Stimulated activated CD4-positive, alpha-beta T cell treated with anti-CD3 and anti-CD28 coated beads, TNF-alpha, amount 100 ng/mL, for 48 hours (primary cell): ENCODE data around the gene ATP6V1G3.

Experiments
- DNase-seq, 3 donors: peaks; one replicate each; pipeline ENCODE4 v3.0.0-alpha.2; 2020; ENCODE audit warnings: low read depth in 3 of 3

The ATP6V1G3 gene

DNA sequence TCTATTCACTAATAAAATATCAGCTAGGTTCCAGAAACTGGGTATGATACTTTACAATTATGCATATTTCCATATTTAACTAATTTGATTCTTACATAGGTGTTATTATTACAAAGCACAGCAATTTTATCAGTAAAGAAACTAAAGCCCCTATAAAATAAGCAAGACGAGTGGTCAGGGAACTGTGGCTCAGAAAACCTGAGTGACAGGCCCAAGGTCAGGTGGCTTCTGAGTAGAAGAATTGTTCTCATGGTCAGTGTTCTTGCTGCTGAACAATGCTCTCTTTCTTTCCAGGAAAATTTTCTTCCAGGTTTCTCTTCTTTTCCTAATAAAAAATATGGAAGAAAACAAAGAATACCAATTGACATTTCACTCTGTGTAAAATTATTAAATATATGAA is 2.2 kb upstream of the ATP6V1G3 start:
- no peak for DNase-seq

DNA sequence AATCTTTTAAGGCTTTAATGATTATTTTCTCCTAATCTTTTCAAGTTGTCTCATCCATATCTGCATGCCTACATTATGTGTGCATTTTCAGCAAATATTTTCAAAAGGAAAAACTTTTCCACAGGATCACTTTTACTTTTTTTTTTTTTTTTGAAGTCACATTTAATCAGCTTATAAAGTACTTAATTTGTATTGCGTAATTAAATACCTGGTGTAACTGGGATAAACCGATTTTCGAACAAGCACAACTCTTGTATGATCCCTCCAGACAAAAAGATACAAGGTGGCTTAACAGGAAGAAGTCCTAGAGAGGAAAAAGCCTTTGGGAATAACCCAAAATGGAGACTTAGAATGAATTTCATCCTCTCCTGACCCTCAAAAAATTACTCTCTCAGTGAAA is 1.3 kb upstream of the ATP6V1G3 start:
- no peak for DNase-seq

DNA sequence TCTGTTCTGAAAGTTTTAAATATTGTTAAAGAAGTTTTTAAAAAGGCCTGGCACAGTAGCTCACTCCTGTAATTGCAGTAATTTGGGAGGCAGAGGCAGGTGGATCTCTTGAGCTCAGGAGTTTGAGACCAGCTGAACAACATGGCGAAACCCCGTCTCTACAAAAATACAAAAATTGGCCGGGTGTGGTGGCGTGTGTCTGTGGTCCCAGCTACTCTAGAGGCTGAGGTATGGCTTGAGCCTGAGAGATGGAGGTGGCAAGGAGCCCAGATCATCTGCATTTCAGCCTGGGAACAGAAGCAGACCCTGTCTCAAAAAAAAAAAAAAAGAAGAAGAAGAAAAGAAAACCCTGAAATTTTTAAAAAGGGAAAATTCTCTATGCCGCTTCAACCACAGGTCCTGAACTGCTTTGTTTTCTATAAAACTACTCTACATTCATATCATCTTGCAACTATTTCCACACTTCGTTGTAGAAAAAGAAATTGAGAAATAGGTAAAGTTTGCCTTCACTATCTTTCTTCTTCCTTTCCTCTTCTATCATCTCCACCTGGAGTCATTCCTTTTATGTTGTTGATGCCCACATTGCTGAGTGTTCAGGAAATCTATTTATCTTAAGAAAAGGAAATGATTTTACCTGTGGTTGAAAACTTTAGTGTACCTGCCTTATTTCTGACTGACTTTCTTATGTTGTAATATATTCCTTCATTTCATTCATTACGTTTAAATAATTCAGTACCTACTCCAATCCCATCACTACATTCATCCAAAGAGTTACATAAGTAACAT is 1.7 kb downstream of the ATP6V1G3 start:
- DNase-seq, result no peak

DNA sequence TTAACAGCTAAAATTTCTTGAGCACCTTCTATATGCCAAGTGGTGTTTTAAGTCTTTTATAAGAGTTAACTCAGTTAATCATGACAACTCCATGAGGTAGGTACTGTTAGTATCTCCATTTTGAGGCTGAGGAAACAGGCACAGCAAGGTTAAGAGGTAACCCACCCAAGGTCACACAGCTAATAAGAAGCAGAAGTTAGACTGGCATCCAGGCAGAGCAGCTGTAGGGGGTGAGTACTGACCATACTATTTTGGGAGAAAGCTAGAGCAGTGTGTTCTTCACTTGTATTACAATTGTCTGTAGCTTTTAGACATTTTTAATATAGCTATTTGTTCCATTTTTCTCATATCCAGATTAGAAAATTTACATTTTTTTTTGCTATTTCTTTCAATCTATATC is 4.8 kb downstream of the ATP6V1G3 start:
- DNase-seq, result no peak

DNA sequence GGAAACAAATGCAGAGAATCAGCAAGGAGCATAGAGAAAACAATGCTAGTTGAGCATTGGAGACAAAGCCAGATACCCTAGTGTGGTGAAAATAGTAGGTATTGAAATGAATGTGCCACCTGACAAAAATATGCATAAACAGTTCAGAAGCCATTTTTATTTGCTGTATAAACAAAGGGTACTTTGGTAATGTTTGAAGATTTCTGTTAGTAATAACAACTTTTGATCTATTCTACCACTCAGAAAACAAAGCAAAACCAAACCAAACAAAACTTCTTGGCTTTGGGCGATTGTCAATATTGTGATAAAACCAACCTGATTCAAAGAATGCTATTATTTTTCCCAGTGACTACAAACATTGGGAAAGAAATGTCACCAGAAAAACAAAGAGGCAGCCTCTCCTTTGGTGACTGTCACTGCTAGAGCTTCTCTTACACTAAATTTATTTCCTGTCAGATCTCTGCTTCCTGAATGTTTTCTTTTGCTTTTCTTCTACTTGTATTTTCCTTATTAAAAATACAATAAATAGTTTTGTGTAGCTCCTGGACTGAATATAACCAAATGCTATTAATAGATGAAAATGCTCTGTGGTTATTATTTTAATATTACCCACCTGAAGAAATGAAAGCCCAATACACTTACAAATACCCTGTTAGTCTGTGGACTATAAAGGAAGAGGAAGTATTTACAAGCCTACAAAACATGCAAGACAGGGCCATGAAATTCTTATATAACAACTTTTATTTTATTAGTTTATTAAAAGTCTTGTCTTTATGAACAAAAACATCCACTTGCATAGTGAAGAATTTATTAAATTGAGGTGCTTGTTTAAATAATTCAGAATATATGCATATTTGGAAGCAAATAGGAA is 5.7 kb downstream of the ATP6V1G3 start:
- DNase-seq, result no peak

DNA sequence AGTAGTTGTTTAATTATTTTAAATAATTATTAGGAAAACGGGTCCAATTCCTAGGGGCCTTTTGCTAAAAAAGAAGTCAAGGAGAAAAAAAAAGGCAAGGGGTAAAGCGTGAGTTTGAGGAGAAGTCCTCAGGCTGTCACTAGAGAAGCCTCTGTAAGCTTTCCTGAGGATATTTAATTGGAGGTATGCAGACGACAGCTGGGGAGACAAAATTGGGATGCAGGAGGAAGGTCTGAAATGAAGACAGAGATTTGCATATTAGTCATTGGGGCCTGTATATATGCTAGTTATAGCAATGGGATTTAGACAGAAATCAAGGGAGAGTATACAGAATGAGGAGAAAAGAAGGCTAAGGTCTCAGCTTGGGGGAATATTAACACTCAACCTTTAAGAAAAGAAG is 8.6 kb downstream of the ATP6V1G3 start:
- no peak for DNase-seq

DNA sequence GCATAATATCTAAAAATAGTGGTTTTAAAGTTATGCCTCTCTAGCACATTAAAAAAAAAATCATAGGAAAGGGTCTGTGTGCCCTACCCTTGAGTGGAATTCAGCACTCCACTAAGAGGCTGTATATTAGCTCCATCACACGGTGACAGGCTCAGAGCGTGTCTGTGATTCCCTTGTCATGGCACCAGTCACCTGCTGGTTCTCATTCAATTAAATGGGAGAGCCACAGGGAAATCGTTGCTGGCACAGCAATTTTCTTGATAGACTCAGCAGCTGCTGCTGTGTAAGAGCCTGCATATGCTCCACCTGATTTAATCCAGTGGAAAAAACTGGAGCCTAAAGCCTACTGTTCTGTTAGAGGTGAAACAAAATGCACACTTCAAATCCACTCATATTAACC is 9.5 kb downstream of the ATP6V1G3 start:
- no peak for DNase-seq

DNA sequence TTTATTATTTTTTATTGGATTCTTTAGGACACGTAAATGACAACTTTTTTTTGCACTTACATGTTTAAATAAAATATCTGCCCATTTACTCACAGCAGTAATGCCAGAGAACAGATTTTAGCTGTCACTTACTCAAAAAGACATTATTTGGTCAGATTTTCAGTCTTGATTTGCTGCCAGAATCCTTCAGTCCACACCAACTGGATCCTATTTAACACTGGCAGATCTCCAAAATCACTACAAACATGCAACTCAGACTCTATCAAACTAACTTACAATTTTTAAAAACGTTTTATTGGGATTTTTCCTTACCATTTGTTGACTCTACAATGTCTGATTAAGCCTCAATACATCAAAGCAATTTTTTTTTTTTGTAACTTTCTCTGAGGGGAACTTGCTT is 11.1 kb downstream of the ATP6V1G3 start:
- DNase-seq, result no peak

DNA sequence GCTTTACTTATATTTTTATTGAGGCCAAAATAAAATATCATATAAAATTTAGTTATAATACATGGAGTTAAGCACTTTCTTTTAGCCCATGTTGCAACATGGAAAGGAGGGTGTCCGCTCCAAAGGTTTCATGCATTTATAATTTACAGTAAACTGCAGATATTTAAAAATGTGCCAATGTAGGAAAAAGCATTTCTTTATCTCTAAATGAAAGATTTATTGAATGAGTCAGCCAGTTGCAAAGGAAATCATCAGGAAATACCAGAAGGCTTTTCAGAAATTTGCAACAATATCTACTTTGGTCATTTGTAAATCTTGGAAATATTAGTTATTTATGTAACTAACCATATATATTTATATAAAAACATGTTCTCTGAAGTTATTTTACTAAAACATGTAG is 12.1 kb downstream of the ATP6V1G3 start:
- DNase-seq, result no peak

DNA sequence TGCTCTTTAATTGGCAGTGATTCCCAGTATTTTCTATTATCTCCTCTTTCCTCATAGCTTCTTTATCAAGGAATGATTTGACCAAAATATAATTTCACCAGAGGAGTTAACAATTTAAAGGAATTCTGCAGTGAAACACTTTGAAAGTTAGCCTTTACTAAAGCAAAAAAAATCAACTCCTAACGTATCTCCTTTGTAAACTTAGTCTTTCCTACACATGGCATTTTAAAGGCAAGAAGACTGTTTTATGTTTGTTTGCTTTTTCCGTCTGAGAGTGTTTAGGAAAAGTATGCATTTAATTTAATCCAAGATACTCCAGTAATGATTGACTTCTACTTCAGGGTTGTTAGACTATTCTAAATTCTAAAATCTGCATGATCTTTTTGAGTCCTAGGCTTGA is 15.9 kb downstream of the ATP6V1G3 start:
- DNase-seq, result no peak

DNA sequence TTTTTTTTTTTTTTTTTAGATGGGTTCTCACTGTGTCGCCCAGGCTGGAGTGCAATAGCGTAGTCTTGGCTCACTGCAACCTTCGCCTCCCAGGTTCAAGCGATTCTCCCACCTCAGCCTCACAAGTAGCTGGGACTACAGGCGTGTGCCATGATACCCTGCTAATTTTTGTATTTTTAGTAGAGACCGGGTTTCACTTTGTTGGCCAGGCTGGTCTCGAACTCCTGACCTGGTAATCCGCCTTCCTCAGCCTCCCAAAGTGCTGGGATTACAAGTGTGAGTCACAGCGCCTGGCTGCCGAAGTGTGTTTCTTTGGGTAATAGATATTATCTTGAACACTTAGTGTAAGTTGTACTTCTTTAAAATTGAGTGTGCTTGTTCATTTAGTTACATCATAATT is 16.4 kb downstream of the ATP6V1G3 start:
- peak in 1 of 3 donors; percentile 15 for DNase-seq

DNA sequence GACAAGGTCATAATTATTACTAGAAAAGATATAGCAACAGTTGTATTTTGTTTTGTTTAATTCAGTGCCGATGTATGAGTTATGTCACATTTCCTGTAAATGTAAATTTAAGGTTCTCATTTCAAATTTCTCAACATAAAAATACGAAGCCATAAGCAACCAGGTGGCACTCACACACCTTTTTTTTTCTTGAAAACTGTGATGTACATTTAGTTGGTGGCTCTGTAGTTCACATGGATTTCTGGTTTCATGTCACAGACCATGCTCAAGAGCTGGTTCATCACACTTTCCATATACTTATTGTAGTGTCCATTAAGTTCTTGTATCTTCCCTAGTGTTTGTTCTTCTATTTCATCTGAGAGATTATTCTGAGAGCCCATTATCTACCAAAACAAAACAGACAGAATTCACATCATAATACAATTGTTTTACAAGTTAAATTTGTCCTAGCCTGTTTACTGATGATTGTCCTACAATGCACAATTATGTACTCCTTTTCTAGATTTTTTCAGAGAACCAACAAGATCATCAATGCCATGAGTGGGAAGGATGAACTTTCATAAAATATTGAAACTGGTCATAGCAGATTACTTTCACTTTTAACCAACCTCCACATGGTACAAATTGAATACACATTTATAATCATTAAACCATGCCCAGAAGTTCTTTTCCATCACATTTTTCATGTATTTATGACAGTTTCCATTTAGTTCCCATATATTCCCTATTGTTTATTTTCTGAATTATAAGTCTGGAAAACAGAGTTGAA is 17.1 kb downstream of the ATP6V1G3 start:
- DNase-seq, result no peak

DNA sequence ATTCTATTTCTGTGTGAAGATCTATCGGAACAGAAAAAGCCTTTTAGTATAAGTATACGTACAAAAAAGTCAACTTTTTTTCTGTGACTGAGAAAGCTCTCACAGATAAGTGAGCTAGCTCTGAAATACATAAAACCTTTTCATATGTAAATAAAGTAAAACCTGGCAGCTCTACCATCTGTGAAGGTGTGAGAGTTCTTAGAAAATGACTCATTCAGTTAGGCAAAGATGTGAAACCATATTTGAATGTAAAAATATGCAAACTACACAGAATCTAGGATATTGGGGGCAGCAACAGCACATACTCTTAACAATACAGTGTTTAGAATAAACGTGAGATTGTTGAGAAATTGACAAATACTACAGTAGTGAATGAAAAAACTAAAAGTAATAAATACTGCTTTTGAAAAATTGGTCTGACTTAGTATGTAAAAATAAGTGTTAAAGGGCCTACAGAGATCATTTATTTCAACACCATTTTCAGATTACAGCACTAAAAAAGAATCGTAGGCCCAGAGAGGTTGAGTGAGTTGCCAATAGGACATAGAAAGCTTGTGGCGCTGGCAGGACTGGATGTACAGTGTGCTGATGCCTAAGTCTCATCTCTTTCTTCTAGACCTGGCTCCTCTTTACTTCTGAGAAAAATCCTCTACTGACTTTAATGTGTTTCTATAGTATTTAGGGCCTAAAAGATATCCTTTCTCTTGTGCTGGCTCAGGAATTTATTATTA is 19.8 kb downstream of the ATP6V1G3 start:
- no peak for DNase-seq

DNA sequence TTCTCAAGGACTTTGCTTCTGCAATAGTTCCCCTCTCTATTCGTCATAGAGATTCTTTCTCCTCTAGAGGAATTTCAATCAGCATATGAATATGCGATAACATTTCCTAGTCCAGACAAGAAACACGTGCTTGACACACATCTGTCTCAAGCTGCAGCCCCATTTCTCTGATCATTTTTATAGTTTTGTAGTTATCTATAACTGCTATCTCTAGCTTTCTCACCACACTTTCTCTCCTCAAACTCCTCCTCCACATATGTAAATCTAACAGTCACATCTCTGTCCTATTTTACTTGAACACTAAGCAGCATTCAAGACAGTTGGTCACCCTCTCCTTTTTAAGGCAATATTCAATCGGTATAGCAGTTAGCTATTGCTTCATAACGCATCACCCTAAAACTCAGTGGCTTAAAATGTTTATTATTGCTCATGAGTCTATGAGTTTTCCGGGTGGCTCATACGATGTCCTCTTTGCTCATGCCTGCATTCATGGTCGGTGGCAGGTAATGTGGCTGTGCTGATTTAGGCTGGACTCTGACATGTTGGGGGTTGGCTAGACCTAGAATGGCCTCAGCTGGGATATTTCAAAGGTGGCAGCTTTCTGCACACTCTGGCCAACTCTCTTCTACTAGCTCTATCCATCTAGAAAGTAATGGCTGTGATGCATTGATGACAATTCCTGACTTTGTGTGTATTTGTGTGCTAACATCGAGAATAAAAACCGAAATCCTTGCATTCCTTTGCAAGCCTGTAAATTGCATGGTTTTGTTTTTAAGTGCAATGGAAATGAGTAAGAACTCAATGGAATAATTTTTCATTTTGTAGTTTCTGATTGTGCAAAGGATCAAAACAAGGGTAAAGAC is 20.6 kb downstream of the ATP6V1G3 start:
- DNase-seq, result no peak

DNA sequence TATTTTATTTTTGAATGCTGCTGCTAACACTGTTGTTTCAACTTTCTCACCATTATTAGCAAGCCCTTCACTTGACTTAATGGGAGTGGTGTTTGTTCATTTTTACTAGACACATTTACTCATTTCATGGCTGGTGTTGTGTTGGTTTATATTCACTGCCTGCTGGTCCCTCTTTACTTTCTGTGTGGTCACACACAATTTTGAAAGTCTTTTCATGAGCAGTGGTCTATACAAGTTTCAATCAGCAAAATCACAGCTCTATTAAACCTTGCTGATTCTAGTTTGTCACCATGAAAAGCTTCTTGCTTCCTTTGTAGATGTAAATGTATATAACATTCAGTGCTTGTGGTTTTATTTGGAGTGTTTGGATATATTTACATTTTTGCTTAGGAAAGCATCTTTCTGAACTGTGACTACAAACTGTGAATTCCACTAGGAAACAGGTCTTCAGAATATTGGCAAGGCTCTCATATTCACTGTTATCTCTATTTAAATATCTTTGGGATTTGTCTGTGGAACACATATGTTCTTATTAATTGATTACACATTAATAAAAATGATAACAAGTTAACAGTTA is 22.8 kb downstream of the ATP6V1G3 start:
- no peak for DNase-seq

DNA sequence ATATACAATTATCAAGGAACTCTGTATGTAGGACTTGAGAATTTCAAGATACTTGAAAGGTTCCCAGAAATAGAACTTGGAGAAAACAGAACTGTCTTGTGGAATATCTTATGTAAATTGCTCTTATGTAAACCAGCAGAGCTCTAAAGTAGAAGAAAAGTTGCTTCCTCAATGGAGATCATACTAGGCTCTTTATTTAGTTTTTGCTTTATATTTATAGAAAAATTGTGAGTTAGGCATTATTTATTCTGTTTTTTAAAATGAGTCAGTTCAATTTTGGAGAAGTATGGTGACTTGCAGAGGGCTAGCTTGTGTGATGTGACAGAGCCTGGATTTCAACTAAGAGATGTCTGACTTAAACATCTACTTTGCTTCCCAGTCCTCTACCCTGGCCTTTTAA is 40.4 kb downstream of the ATP6V1G3 start:
- DNase-seq, result no peak

DNA sequence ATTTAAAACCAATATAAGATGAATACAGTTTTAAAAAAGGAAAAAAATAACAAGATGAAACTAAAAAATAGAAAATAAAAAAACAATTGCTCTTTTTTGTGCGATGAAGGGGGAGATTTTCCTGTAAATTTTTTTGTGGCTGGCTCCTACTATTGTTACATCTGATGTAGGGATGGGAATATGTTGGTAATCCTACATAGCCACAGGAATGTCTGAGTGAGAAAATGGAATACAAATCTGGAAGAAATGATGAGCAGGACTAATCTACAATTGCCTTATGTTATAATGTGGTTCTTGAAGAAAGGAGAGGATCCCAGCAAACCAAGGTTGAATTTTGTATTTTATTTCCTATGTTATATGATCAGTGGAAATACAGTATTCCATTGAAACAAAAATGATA is 40.9 kb downstream of the ATP6V1G3 start:
- DNase-seq, result no peak

DNA sequence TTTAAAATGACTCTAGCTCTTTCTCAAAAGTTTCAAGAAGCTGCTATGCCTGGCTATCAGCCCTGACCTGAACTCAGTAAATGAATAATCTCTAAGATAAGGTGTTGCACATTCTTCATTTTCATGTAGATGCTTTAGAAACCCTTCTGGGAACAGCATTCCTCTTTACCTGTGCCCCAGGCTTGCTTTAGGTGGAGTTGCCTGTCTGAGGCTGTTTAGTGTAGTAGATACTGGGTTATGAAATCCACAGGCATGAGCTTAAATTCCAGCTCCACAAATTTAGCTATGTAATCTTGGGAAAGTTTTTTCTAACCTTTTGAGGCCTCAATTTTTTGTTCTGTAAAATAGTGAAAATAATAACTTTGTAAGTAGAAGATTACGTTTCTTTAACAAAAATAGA is 41.6 kb downstream of the ATP6V1G3 start:
- no peak for DNase-seq

DNA sequence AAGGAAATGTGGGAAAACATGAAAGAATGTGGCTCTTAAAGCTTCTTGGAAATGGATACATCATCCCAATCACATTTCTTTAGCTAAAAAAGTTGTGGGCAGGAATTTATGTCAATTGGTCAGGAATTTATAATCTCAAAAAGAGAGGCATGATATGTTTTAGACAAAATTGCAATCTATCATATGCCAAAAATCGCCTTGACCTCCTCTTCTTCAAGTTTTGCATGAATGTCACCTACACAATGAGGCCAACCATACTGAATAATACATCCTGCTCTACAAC is 42.4 kb downstream of the ATP6V1G3 start:
- no peak for DNase-seq

DNA sequence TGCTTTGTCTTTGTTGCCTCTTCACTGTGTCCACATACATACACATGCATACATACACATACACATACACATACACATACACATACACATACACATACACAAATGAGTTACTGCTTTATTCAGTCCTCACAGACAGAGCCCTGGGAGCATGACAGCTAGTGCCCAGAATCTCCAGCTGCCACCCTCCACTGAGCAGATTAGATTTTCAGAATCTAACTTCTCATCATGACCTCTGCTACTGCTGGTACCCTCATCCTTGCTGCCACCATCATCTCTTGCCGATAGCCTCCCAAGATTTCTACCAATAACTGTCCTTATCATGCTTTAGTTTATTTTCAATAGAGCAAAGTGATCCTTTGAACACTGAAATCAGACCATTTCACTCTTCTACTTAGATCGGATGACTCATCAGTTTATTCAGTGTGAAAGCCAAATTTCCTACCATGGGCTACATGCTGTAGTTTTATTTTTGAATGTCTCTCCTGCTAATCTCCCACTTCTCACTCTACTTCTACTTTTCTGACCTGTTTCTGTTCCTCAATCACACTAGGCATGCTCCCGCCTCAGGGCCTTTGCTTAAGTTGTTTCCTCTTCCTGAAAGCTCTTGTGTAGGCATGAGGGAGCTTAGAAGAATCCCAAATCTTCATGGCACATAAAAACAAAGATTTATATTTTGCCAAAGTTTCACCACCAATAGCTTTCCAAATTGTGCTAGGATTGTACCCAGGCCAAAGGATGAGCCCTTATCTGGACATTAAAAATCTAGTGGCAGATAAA is 43.0 kb downstream of the ATP6V1G3 start:
- DNase-seq, result no peak
